Measurements from ENCODE around the gene IQCE.
A peak's percentile ranks its signal among the peaks of the same experiment; 100 is the strongest.

Gene IQCE

GRCh38 chr7:2641406-2642393, 82.9 kb downstream of the IQCE start:
- no peak overlapping the region for H3K4me3 ChIP-seq (ENCODE audit: low read depth, low read length)
- H2BK120ac ChIP-seq (ENCODE audit: insufficient read depth, low read length, poor library complexity), result peak overlapping the region; percentile 60
- H4K8ac ChIP-seq (ENCODE audit: low read depth, low read length), result peak overlapping the region; percentile 66
- DNase-seq, result peak; percentile 95 to 98
- peak overlapping the region; percentile 94 for H3K18ac ChIP-seq (ENCODE audit: low read length)
- peak overlapping the region; percentile 56 for H2AFZ ChIP-seq (ENCODE audit: insufficient read depth, low read length, poor library complexity)
- peak overlapping the region; percentile 86 for H3K4ac ChIP-seq (ENCODE audit: low read depth, low read length)
- H3K23ac ChIP-seq (ENCODE audit: low read length), result no peak overlapping the region
- peaks cover 49 to 53% of the 10 kb centered on the region in 2 experiments for H3K4me1 ChIP-seq (ENCODE audit: control insufficient read depth in 1 of 2, insufficient read depth in 2 of 2, low read length in 2 of 2)
- H3K14ac ChIP-seq (ENCODE audit: low read length), result peak overlapping the region; percentile 83
- peak overlapping the region; percentile 90 for H2BK5ac ChIP-seq (ENCODE audit: low read depth, low read length, poor library complexity)
- peak overlapping the region; percentile 12 for H3K9ac ChIP-seq (ENCODE audit: low read length)
- peak overlapping the region; percentile 82 for H4K91ac ChIP-seq (ENCODE audit: low read depth, low read length)
- no peaks in the 10 kb centered on the region for H3K9me3 ChIP-seq (ENCODE audit: insufficient read depth, low read depth, low read length)
- WGBS (ENCODE audit: extremely low coverage, insufficient coverage, insufficient read length), result no CpG with 5 or more reads among the region's 39 CpGs
- peak overlapping the region; percentile 83 for H2BK12ac ChIP-seq (ENCODE audit: low read length)
- peaks cover 21 to 28% of the 10 kb centered on the region in 2 experiments for H3K36me3 ChIP-seq (ENCODE audit: control insufficient read depth in 1 of 2, insufficient read depth in 2 of 2, low read length in 2 of 2)
- peak overlapping the region; percentile 96 for H2AK5ac ChIP-seq (ENCODE audit: low read length)
- peak overlapping the region; percentile 94 for H3K27ac ChIP-seq (ENCODE audit: low read depth, low read length)
- H3K79me1 ChIP-seq (ENCODE audit: low read length), result peaks cover 14% of the 10 kb centered on the region
- H3K79me2 ChIP-seq (ENCODE audit: control insufficient read depth, insufficient read depth, low read length, poor library complexity), result peaks cover 11% of the 10 kb centered on the region
- H3K4me2 ChIP-seq (ENCODE audit: low read length), result peak overlapping the region; percentile 56
- H4K12ac ChIP-seq (ENCODE audit: low read depth, low read length), result peak overlapping the region; percentile 56
- H3K27me3 ChIP-seq (ENCODE audit: insufficient read depth, low read length), result no peaks in the 10 kb centered on the region

GRCh38 chr7:2643386-2644219, 84.8 kb downstream of the IQCE start:
- Histone ChIP-seq H2BK12ac (ENCODE audit: low read length) (no peak overlapping the region), H3K4me2 (ENCODE audit: low read length) (no peak overlapping the region), H3K27me3 (ENCODE audit: insufficient read depth, low read length) (no peaks in the 10 kb centered on the region), H2AK5ac (ENCODE audit: low read length) (no peak overlapping the region), H3K27ac (ENCODE audit: low read depth, low read length) (no peak overlapping the region), H3K14ac (ENCODE audit: low read length) (no peak overlapping the region), H3K9ac (ENCODE audit: low read length) (no peak overlapping the region), H3K18ac (ENCODE audit: low read length) (peak overlapping the region; percentile 4), H3K4ac (ENCODE audit: low read depth, low read length) (peak overlapping the region; percentile 28), H3K4me1 (ENCODE audit: control insufficient read depth in 1 of 2, insufficient read depth in 2 of 2, low read length in 2 of 2) (peaks cover 39 to 45% of the 10 kb centered on the region in 2 experiments), H2BK120ac (ENCODE audit: insufficient read depth, low read length, poor library complexity) (no peak overlapping the region), H3K79me1 (ENCODE audit: low read length) (peaks cover 14% of the 10 kb centered on the region), H3K36me3 (ENCODE audit: control insufficient read depth in 1 of 2, insufficient read depth in 2 of 2, low read length in 2 of 2) (peaks cover 38 to 42% of the 10 kb centered on the region in 2 experiments), H2AFZ (ENCODE audit: insufficient read depth, low read length, poor library complexity) (peak overlapping the region; percentile 9), H4K12ac (ENCODE audit: low read depth, low read length) (no peak overlapping the region), H3K4me3 (ENCODE audit: low read depth, low read length) (no peak overlapping the region), H3K79me2 (ENCODE audit: control insufficient read depth, insufficient read depth, low read length, poor library complexity) (peaks cover 6% of the 10 kb centered on the region), H3K23ac (ENCODE audit: low read length) (no peak overlapping the region), H4K8ac (ENCODE audit: low read depth, low read length) (no peak overlapping the region), H2BK5ac (ENCODE audit: low read depth, low read length, poor library complexity) (no peak overlapping the region), H3K9me3 (ENCODE audit: insufficient read depth, low read depth, low read length) (no peaks in the 10 kb centered on the region), H4K91ac (ENCODE audit: low read depth, low read length) (peak overlapping the region; percentile 2)
- no CpG with 5 or more reads among the region's 29 CpGs for WGBS (ENCODE audit: extremely low coverage, insufficient coverage, insufficient read length)
- DNase-seq, result no peak

- H4K12ac ChIP-seq (ENCODE audit: low read depth, low read length), result no peak overlapping the region
- H3K14ac ChIP-seq (ENCODE audit: low read length), result no peak overlapping the region
- no peak overlapping the region for H3K4ac ChIP-seq (ENCODE audit: low read depth, low read length)
- DNase-seq, result no peak
- no peak overlapping the region for H3K23ac ChIP-seq (ENCODE audit: low read length)
- H3K27me3 ChIP-seq (ENCODE audit: insufficient read depth, low read length), result no peaks in the 10 kb centered on the region
- peaks cover 41 to 46% of the 10 kb centered on the region in 2 experiments for H3K36me3 ChIP-seq (ENCODE audit: control insufficient read depth in 1 of 2, insufficient read depth in 2 of 2, low read length in 2 of 2)
- no peak overlapping the region for H3K9ac ChIP-seq (ENCODE audit: low read length)
- no peak overlapping the region for H2BK120ac ChIP-seq (ENCODE audit: insufficient read depth, low read length, poor library complexity)
- no peak overlapping the region for H3K27ac ChIP-seq (ENCODE audit: low read depth, low read length)
- peaks cover 6% of the 10 kb centered on the region for H3K79me2 ChIP-seq (ENCODE audit: control insufficient read depth, insufficient read depth, low read length, poor library complexity)
- no peak overlapping the region for H3K4me2 ChIP-seq (ENCODE audit: low read length)
- H3K4me3 ChIP-seq (ENCODE audit: low read depth, low read length), result no peak overlapping the region
- no peak overlapping the region for H4K8ac ChIP-seq (ENCODE audit: low read depth, low read length)
- peak overlapping the region; percentile 9 for H2AFZ ChIP-seq (ENCODE audit: insufficient read depth, low read length, poor library complexity)
- peaks cover 39 to 44% of the 10 kb centered on the region in 2 experiments for H3K4me1 ChIP-seq (ENCODE audit: control insufficient read depth in 1 of 2, insufficient read depth in 2 of 2, low read length in 2 of 2)
- no peaks in the 10 kb centered on the region for H3K9me3 ChIP-seq (ENCODE audit: insufficient read depth, low read depth, low read length)
- H3K18ac ChIP-seq (ENCODE audit: low read length), result no peak overlapping the region
- no peak overlapping the region for H2BK5ac ChIP-seq (ENCODE audit: low read depth, low read length, poor library complexity)
- peak overlapping the region; percentile 14 for H2AK5ac ChIP-seq (ENCODE audit: low read length)
- WGBS (ENCODE audit: extremely low coverage, insufficient coverage, insufficient read length), result no CpG with 5 or more reads among the region's 6 CpGs
- peaks cover 14% of the 10 kb centered on the region for H3K79me1 ChIP-seq (ENCODE audit: low read length)
- H2BK12ac ChIP-seq (ENCODE audit: low read length), result no peak overlapping the region
- H4K91ac ChIP-seq (ENCODE audit: low read depth, low read length), result no peak overlapping the region
Observed at GRCh38 chr7:2644220-2644561, 85.4 kb downstream of the IQCE start.

GRCh38 chr7:2644562-2645273, 85.9 kb downstream of the IQCE start:
- no peak overlapping the region for H3K4me3 ChIP-seq (ENCODE audit: low read depth, low read length)
- peak overlapping the region; percentile 31 for H3K18ac ChIP-seq (ENCODE audit: low read length)
- H2BK12ac ChIP-seq (ENCODE audit: low read length), result no peak overlapping the region
- no peaks in the 10 kb centered on the region for H3K9me3 ChIP-seq (ENCODE audit: insufficient read depth, low read depth, low read length)
- no peak overlapping the region for H2AFZ ChIP-seq (ENCODE audit: insufficient read depth, low read length, poor library complexity)
- peaks cover 6% of the 10 kb centered on the region for H3K79me2 ChIP-seq (ENCODE audit: control insufficient read depth, insufficient read depth, low read length, poor library complexity)
- peak overlapping the region; percentile 34 for H3K4me2 ChIP-seq (ENCODE audit: low read length)
- WGBS (ENCODE audit: extremely low coverage, insufficient coverage, insufficient read length), result no CpG with 5 or more reads among the region's 18 CpGs
- H3K79me1 ChIP-seq (ENCODE audit: low read length), result peaks cover 14% of the 10 kb centered on the region
- peak overlapping the region; percentile 35 for H3K27ac ChIP-seq (ENCODE audit: low read depth, low read length)
- H2BK5ac ChIP-seq (ENCODE audit: low read depth, low read length, poor library complexity), result peak overlapping the region; percentile 35
- H3K36me3 ChIP-seq (ENCODE audit: control insufficient read depth in 1 of 2, insufficient read depth in 2 of 2, low read length in 2 of 2), result peaks cover 43 to 46% of the 10 kb centered on the region in 2 experiments
- H2BK120ac ChIP-seq (ENCODE audit: insufficient read depth, low read length, poor library complexity), result no peak overlapping the region
- no peak overlapping the region for H3K23ac ChIP-seq (ENCODE audit: low read length)
- H3K27me3 ChIP-seq (ENCODE audit: insufficient read depth, low read length), result no peaks in the 10 kb centered on the region
- no peak overlapping the region for H4K12ac ChIP-seq (ENCODE audit: low read depth, low read length)
- no peak overlapping the region for H3K14ac ChIP-seq (ENCODE audit: low read length)
- no peak overlapping the region for H3K4ac ChIP-seq (ENCODE audit: low read depth, low read length)
- no peak overlapping the region for H4K91ac ChIP-seq (ENCODE audit: low read depth, low read length)
- no peak overlapping the region for H4K8ac ChIP-seq (ENCODE audit: low read depth, low read length)
- no peak overlapping the region for H3K9ac ChIP-seq (ENCODE audit: low read length)
- H3K4me1 ChIP-seq (ENCODE audit: control insufficient read depth in 1 of 2, insufficient read depth in 2 of 2, low read length in 2 of 2), result peaks cover 39 to 44% of the 10 kb centered on the region in 2 experiments
- H2AK5ac ChIP-seq (ENCODE audit: low read length), result peak overlapping the region; percentile 14
- no peak for DNase-seq
